ACC112 (cell line): ENCODE results near the gene ERBB4.

ENCODE experiments used
- H2AFZ ChIP-seq: fragments of 200-600 bp; sonication (generic); one replicate; pipeline ENCODE4 v1.6.0; 2017; ENCODE audit warnings: antibody characterized with exemption, low read length; ENCODE audit not compliant: unreplicated experiment
- H3K27ac ChIP-seq: fragments of 200-600 bp; sonication (generic); 2 replicates; pipeline ENCODE4 v1.5.1; 2014; ENCODE audit warnings: low read depth, mild to moderate bottlenecking, antibody characterized with exemption, low read length, moderate library complexity
- H3K27me3 ChIP-seq: fragments of 200-600 bp; sonication (generic); 2 replicates; pipeline ENCODE4 v1.6.1; 2014; ENCODE audit warnings: mild to moderate bottlenecking, antibody characterized with exemption, low read length, moderate library complexity, mixed read lengths; ENCODE audit not compliant: insufficient read depth
- H3K36me3 ChIP-seq: fragments of 200-600 bp; sonication (generic); 2 replicates; pipeline ENCODE4 v1.6.1; 2016; ENCODE audit warnings: mild to moderate bottlenecking, antibody characterized with exemption, low read length, moderate library complexity, mixed read lengths; ENCODE audit not compliant: insufficient read depth
- H3K4me1 ChIP-seq: fragments of 200-600 bp; sonication (generic); one replicate; pipeline ENCODE4 v1.6.1; 2016; ENCODE audit warnings: low read length, mixed read lengths; ENCODE audit not compliant: insufficient read depth, unreplicated experiment, control insufficient read depth
- H3K4me3 ChIP-seq: fragments of 200-600 bp; sonication (generic); 2 replicates; pipeline ENCODE4 v1.5.1; 2014; ENCODE audit warnings: mild to moderate bottlenecking, low read depth, low read length
- H3K79me2 ChIP-seq: fragments of 200-600 bp; sonication (generic); one replicate; pipeline ENCODE4 v1.6.0; 2016; ENCODE audit warnings: low read length; ENCODE audit not compliant: control insufficient read depth, unreplicated experiment, insufficient read depth

The ERBB4 gene

GRCh38 chr2:211944572-211944971 is 594.0 kb downstream of the ERBB4 start:
- no peak overlapping the region for H2AFZ ChIP-seq
- no peaks in the 10 kb centered on the region for H3K27me3 ChIP-seq
- H3K36me3 ChIP-seq, result no peaks in the 10 kb centered on the region
- H3K79me2 ChIP-seq, result no peaks in the 10 kb centered on the region
- no peak overlapping the region for H3K4me3 ChIP-seq
- no peak overlapping the region for H3K27ac ChIP-seq
- no peaks in the 10 kb centered on the region for H3K4me1 ChIP-seq

DNA sequence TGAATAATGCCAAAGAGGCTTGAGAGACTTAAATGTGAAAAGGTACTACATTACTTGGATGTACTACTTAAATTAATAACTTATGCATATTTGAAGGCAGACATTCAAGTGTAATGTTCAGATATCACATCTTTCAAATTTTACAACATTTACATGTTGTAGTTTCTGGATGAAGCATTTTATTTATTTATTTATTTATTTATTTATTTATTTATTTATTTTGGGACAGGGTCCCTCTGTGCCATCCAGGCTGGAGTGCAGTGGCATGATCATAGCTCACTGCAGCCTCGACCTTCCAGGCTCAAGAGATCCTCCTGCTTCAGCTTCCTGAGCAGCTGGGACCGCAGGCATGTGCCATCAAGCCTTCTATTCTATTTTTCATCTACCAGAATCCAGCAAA is 596.4 kb downstream of the ERBB4 start:
- H3K79me2 ChIP-seq, result no peaks in the 10 kb centered on the region
- no peak overlapping the region for H2AFZ ChIP-seq
- H3K36me3 ChIP-seq, result no peaks in the 10 kb centered on the region
- no peaks in the 10 kb centered on the region for H3K4me1 ChIP-seq
- H3K27ac ChIP-seq, result no peak overlapping the region
- no peaks in the 10 kb centered on the region for H3K27me3 ChIP-seq
- H3K4me3 ChIP-seq, result no peak overlapping the region

- no peaks in the 10 kb centered on the region for H3K4me1 ChIP-seq
- no peak overlapping the region for H2AFZ ChIP-seq
- no peaks in the 10 kb centered on the region for H3K79me2 ChIP-seq
- no peaks in the 10 kb centered on the region for H3K36me3 ChIP-seq
- no peak overlapping the region for H3K27ac ChIP-seq
- no peaks in the 10 kb centered on the region for H3K27me3 ChIP-seq
- H3K4me3 ChIP-seq, result no peak overlapping the region
These were observed 597.3 kb downstream of the ERBB4 start for GRCh38 chr2:211941216-211941747.

DNA sequence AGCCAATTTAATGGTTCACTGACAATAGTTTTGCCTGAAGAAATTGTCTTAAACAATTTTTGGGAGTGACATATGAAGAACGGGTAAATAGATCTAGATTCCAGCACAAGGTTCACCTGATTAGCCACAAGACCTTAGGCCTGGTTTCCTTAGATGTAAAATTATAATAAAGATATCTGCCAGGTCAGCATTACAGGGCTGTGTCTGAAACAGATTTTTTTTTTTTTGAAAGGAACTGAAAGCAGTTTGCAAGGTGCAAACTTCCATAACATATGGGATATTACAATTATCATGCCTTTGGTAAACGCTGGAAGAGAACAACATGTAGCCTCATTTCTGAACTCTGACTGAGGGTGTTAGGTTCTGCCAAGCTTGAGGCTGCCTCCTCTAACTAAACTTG is 599.4 kb downstream of the ERBB4 start:
- Histone ChIP-seq H3K79me2 (no peaks in the 10 kb centered on the region), H3K4me3 (no peak overlapping the region), H3K4me1 (no peaks in the 10 kb centered on the region), H3K27ac (no peak overlapping the region), H3K36me3 (no peaks in the 10 kb centered on the region), H3K27me3 (no peaks in the 10 kb centered on the region), H2AFZ (no peak overlapping the region)

- no peak overlapping the region for H3K27ac ChIP-seq
- H2AFZ ChIP-seq, result no peak overlapping the region
- H3K27me3 ChIP-seq, result no peaks in the 10 kb centered on the region
These were observed 603.8 kb downstream of the ERBB4 start for GRCh38 chr2:211934811-211935210.

DNA sequence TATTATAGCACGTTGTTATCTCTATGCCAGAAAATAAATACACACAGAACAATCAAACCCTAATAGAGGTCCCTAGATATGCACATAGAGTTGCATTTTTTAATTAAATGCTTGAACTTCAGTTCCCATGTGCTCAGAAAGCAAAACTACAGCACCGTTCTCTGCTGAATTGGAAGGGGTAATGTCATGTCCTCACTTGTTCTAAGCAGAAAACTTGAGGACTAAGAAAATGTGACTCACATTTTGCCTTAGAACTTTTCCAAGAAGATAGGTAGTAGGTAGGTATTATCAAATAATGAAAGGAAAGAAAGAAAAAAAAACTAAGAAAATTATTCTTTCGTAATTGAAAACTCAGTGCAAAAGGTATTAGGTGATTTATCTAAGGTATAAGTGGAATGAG is 607.3 kb downstream of the ERBB4 start:
- Histone ChIP-seq H3K79me2 (no peaks in the 10 kb centered on the region), H3K4me1 (no peaks in the 10 kb centered on the region), H3K36me3 (no peaks in the 10 kb centered on the region), H3K27ac (no peak overlapping the region), H3K27me3 (no peaks in the 10 kb centered on the region), H3K4me3 (no peak overlapping the region), H2AFZ (no peak overlapping the region)

More at GRCh38 chr2:211934811-211935210, 603.8 kb downstream of the ERBB4 start:
- Histone ChIP-seq H3K36me3 (no peaks in the 10 kb centered on the region), H3K4me3 (no peak overlapping the region), H3K79me2 (no peaks in the 10 kb centered on the region), H3K4me1 (no peaks in the 10 kb centered on the region)

- H2AFZ ChIP-seq, result no peak overlapping the region
- no peaks in the 10 kb centered on the region for H3K4me1 ChIP-seq
- no peak overlapping the region for H3K27ac ChIP-seq
- no peaks in the 10 kb centered on the region for H3K36me3 ChIP-seq
- no peak overlapping the region for H3K4me3 ChIP-seq
- H3K27me3 ChIP-seq, result no peaks in the 10 kb centered on the region
- no peaks in the 10 kb centered on the region for H3K79me2 ChIP-seq
These were observed 608.3 kb downstream of the ERBB4 start for GRCh38 chr2:211930331-211930730.

GRCh38 chr2:211928201-211928600 is 610.4 kb downstream of the ERBB4 start:
- Histone ChIP-seq H3K27ac (no peak overlapping the region), H3K27me3 (no peaks in the 10 kb centered on the region), H3K4me3 (no peak overlapping the region), H2AFZ (no peak overlapping the region), H3K79me2 (no peaks in the 10 kb centered on the region), H3K4me1 (no peaks in the 10 kb centered on the region), H3K36me3 (no peaks in the 10 kb centered on the region)

DNA sequence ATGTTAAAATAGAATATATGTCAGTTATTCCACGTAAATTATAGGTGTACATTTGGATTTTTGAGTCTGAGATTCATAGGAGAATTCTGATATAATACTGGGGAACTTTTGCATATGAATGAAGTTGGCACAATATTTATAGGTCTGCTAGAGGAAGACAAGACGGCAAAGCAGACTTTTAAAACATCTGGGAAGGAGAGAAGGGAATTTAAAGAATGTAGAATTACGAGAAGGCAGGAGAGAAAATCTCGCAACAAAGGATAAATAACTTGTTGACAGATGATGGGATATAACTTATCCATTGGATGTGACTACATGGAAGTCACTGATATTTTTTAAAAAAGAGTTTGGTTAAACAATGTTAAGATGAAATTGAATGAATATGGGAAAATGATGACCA is 615.6 kb downstream of the ERBB4 start:
- Histone ChIP-seq H3K27ac (no peak overlapping the region), H3K4me1 (no peaks in the 10 kb centered on the region), H3K36me3 (no peaks in the 10 kb centered on the region), H3K4me3 (no peak overlapping the region), H3K27me3 (no peaks in the 10 kb centered on the region), H2AFZ (no peak overlapping the region), H3K79me2 (no peaks in the 10 kb centered on the region)

DNA sequence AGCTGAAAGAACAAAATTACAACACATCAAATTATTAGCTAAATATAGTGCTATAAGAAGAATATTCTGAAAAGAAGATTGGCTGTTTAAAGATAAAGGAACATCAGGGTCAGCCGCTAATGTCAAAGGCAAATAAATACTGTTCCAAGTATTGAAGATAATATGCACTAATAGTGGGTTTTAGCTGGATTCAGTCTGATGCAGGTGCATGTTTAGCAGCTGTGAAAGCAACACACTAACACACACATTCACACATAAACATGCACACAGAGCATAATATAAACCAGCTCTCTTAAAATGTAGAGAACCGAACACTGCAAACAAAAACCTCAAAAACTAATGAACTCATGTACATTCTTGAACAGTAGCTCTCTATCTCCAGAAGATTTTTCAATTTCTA is 634.6 kb downstream of the ERBB4 start:
- H3K79me2 ChIP-seq, result no peaks in the 10 kb centered on the region
- no peaks in the 10 kb centered on the region for H3K27me3 ChIP-seq

DNA sequence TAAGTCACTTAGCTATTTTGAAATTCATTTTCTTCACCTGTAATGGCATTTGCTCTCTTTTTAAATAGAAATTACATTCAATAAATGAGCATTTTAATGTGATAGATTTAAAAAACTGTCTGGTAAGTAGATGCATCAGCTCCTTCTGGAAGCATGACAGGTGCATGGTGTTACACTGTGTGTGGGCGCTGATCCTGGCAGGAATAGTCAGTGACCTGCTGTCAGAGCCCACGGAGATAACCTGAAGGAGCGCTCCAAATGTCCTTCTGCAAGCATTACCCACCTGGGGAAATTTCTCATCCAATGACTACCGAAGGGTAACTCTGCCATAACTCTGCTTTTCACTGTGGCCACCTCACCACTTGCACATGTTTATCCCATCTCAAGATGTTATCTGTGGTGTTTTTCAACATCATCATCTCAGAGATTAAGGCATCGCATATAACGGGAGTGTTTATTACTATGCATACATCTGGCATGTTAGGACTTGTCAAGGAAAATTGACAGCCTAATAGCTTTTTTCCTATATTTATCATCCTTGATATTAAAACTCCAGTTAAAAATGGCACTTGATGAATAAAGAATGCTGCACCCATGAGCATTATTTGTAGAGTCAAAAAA is 637.3 kb downstream of the ERBB4 start:
- Histone ChIP-seq H3K4me1 (no peaks in the 10 kb centered on the region), H3K4me3 (no peak overlapping the region)

More for the DNA sequence above, 634.6 kb downstream of the ERBB4 start:
- Histone ChIP-seq H3K4me3 (no peak overlapping the region), H3K36me3 (no peaks in the 10 kb centered on the region), H2AFZ (no peak overlapping the region), H3K27ac (no peak overlapping the region), H3K4me1 (no peaks in the 10 kb centered on the region)

More for the DNA sequence above, 637.3 kb downstream of the ERBB4 start:
- no peak overlapping the region for H3K27ac ChIP-seq
- no peaks in the 10 kb centered on the region for H3K36me3 ChIP-seq
- no peak overlapping the region for H2AFZ ChIP-seq
- no peaks in the 10 kb centered on the region for H3K27me3 ChIP-seq
- no peaks in the 10 kb centered on the region for H3K79me2 ChIP-seq
